K562 (cell line): Measurements from ENCODE around the gene CDH5.
"Not testable (repeated sequence)": the region's sequence is repeated elsewhere in the genome, so short reads cannot be mapped to it uniquely, and the experiment has no call there.

ENCODE experiments used
- CBX8 ChIP-seq: fragments of 200-600 bp; sonication (generic); IDR thresholded peaks from 2 replicates; pipeline ENCODE4 v1.6.1; 2012; ENCODE audit warnings: borderline replicate concordance, mixed run types, low read depth, mild to moderate bottlenecking, moderate library complexity, mixed read lengths, low read length, control low read depth, inconsistent platforms; ENCODE audit not compliant: poor library complexity, severe bottlenecking; ENCODE audit errors: extremely low read depth
- GATAD2B ChIP-seq: fragments of 450-650 bp; IDR thresholded peaks from 2 replicates; pipeline ENCODE4 v1.6.1; 2017; ENCODE audit warnings: mild to moderate bottlenecking, borderline replicate concordance
- RAD21 ChIP-seq, 2 experiments: fragments of 250-450 bp in 1 of 2; fragments of 450-650 bp in 1 of 2; sonication (Bioruptor Pico) in 1 of 2; formaldehyde crosslinking in 1 of 2; IDR thresholded peaks in 1 of 2; conservative IDR thresholded peaks in 1 of 2; 2 replicates each; pipeline versions ENCODE4 v1.4.0 to v1.8.0; 2020 to 2022; ENCODE audit warnings: mild to moderate bottlenecking in 2 of 2, moderate library complexity in 1 of 2
- ZFX ChIP-seq: sonication (generic); formaldehyde crosslinking; IDR thresholded peaks from 2 replicates; pipeline ENCODE4 v1.8.0; 2022; ENCODE audit warnings: mild to moderate bottlenecking, missing genetic modification reagents, moderate library complexity
- TF ChIP-seq, protein P1 (sequence below), 3 experiments: IDR thresholded peaks in 2 of 3; conservative IDR thresholded peaks in 1 of 3; 2 replicates each; pipeline ENCODE4 v1.5.1; 2011 to 2012; ENCODE audit warnings: low read length in 3 of 3, mild to moderate bottlenecking in 3 of 3, control low read depth in 2 of 3, improper control_type of control experiment in 1 of 3, inconsistent platforms in 1 of 3, low read depth in 1 of 3, mixed read lengths in 1 of 3, moderate library complexity in 1 of 3; ENCODE audit not compliant: insufficient read depth in 2 of 3

GRCh38 chr16:66331464-66331863, 35.0 kb upstream of the CDH5 start:
- TF ChIP-seq RAD21 (CRISPR knock-in tag; conservative IDR thresholded peaks at IDR 0.05 in 1 of 2, IDR thresholded peaks at IDR 0.05 in 1 of 2); GATAD2B; CBX8; ZFX (CRISPR knock-in tag): not testable (repeated sequence)
- TF ChIP-seq, protein P1, sequence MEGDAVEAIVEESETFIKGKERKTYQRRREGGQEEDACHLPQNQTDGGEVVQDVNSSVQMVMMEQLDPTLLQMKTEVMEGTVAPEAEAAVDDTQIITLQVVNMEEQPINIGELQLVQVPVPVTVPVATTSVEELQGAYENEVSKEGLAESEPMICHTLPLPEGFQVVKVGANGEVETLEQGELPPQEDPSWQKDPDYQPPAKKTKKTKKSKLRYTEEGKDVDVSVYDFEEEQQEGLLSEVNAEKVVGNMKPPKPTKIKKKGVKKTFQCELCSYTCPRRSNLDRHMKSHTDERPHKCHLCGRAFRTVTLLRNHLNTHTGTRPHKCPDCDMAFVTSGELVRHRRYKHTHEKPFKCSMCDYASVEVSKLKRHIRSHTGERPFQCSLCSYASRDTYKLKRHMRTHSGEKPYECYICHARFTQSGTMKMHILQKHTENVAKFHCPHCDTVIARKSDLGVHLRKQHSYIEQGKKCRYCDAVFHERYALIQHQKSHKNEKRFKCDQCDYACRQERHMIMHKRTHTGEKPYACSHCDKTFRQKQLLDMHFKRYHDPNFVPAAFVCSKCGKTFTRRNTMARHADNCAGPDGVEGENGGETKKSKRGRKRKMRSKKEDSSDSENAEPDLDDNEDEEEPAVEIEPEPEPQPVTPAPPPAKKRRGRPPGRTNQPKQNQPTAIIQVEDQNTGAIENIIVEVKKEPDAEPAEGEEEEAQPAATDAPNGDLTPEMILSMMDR (IDR thresholded peaks at IDR 0.05 in 2 of 3, conservative IDR thresholded peaks at IDR 0.05 in 1 of 3; ENCODE audit: insufficient read depth in 2 of 3, low read depth in 1 of 3, low read length in 3 of 3), result not testable (repeated sequence)
